ENCODE measurements around the gene FCER2.

The FCER2 gene

GRCh38 chr19:7679771-7680605, 21.9 kb downstream of the FCER2 start:
- no peak for FAIRE-seq
- no peak for DNase-seq (ENCODE audit: insufficient read length, low spot score)

- DNase-seq (ENCODE audit: insufficient read length, low spot score) (peak; percentile 71), FAIRE-seq (peak; percentile 93)
Measured at GRCh38 chr19:7678971-7679751, 22.8 kb downstream of the FCER2 start.

GRCh38 chr19:7677669-7678311, 24.1 kb downstream of the FCER2 start:
- DNase-seq (ENCODE audit: insufficient read length, low spot score) (no peak), FAIRE-seq (no peak)

GRCh38 chr19:7676854-7677253, 25.1 kb downstream of the FCER2 start, which contains the start of gene MCEMP1:
Gene MCEMP1, plus strand, starts transcription at chr19:7677090. Its CDS starts 31 bp downstream, at chr19:7677121.
- DNase-seq (ENCODE audit: insufficient read length, low spot score), result no peak
- no peak for FAIRE-seq

GRCh38 chr19:7676376-7676775, 25.6 kb downstream of the FCER2 start:
- FAIRE-seq (no peak), DNase-seq (ENCODE audit: insufficient read length, low spot score) (no peak)

GRCh38 chr19:7674010-7675005, 27.6 kb downstream of the FCER2 start:
- FAIRE-seq (no peak), DNase-seq (ENCODE audit: insufficient read length, low spot score) (peak; percentile 47)

GRCh38 chr19:7672522-7672921, 29.4 kb downstream of the FCER2 start:
- DNase-seq (ENCODE audit: insufficient read length, low spot score), result no peak
- no peak for FAIRE-seq

- DNase-seq (ENCODE audit: insufficient read length, low spot score) (no peak), FAIRE-seq (no peak)
Measured at GRCh38 chr19:7670790-7671189, 31.1 kb downstream of the FCER2 start.

- no peak for DNase-seq (ENCODE audit: insufficient read length, low spot score)
- FAIRE-seq, result no peak
Measured at GRCh38 chr19:7670150-7670783, 31.7 kb downstream of the FCER2 start.

GRCh38 chr19:7669641-7670040, 32.3 kb downstream of the FCER2 start:
- DNase-seq (ENCODE audit: insufficient read length, low spot score) (no peak), FAIRE-seq (no peak)

- FAIRE-seq, result no peak
- DNase-seq (ENCODE audit: insufficient read length, low spot score), result no peak
Measured at GRCh38 chr19:7668842-7669241, 33.1 kb downstream of the FCER2 start, which contains the start of gene RETN. Gene RETN, plus strand, starts transcription at chr19:7669049. Its CDS starts 278 bp downstream, at chr19:7669327.

GRCh38 chr19:7665076-7665475, 36.9 kb downstream of the FCER2 start:
- no peak for FAIRE-seq
- DNase-seq (ENCODE audit: insufficient read length, low spot score), result no peak

GRCh38 chr19:7663706-7664105, 38.2 kb downstream of the FCER2 start:
- no peak for DNase-seq (ENCODE audit: insufficient read length, low spot score)
- FAIRE-seq, result no peak

- DNase-seq (ENCODE audit: insufficient read length, low spot score) (no peak), FAIRE-seq (no peak)
Measured at GRCh38 chr19:7662657-7663056, 39.3 kb downstream of the FCER2 start.

GRCh38 chr19:7661744-7662538, 40.0 kb downstream of the FCER2 start:
- FAIRE-seq (no peak), DNase-seq (ENCODE audit: insufficient read length, low spot score) (no peak)

GRCh38 chr19:7658219-7658686, 43.7 kb downstream of the FCER2 start:
- DNase-seq (ENCODE audit: insufficient read length, low spot score) (peak; percentile 94), FAIRE-seq (peak; percentile 98)

- FAIRE-seq (no peak), DNase-seq (ENCODE audit: insufficient read length, low spot score) (no peak)
Measured at GRCh38 chr19:7657131-7657751, 44.7 kb downstream of the FCER2 start.

GRCh38 chr19:7655581-7655980, 46.4 kb downstream of the FCER2 start:
- no peak for FAIRE-seq

More at GRCh38 chr19:7655581-7655980, 46.4 kb downstream of the FCER2 start:
- DNase-seq (ENCODE audit: insufficient read length, low spot score), result no peak
